Activated naive CD4-positive, alpha-beta T cell treated with anti-CD3 and anti-CD28 coated beads, Interleukin-2, amount 50 U/mL, for 24 hours (primary cell): Measurements from ENCODE around the gene EVX1.

ENCODE experiments used
- H3K27ac Mint-ChIP-seq: one replicate; pipeline ENCODE4 v1.8.0; 2021; ENCODE audit warnings: mild to moderate bottlenecking, mixed read lengths
- H3K27me3 Mint-ChIP-seq: one replicate; pipeline ENCODE4 v1.8.0; 2021; ENCODE audit warnings: mixed read lengths
- H3K36me3 Mint-ChIP-seq: one replicate; pipeline ENCODE4 v1.8.0; 2021; ENCODE audit warnings: mixed read lengths
- H3K4me1 Mint-ChIP-seq: one replicate; pipeline ENCODE4 v1.8.0; 2021; ENCODE audit warnings: mixed read lengths
- H3K4me3 Mint-ChIP-seq: one replicate; pipeline ENCODE4 v1.8.0; 2021; ENCODE audit warnings: mild to moderate bottlenecking, mixed read lengths
- H3K9me3 Mint-ChIP-seq: one replicate; pipeline ENCODE4 v1.8.0; 2021; ENCODE audit warnings: mixed read lengths

Gene EVX1

DNA sequence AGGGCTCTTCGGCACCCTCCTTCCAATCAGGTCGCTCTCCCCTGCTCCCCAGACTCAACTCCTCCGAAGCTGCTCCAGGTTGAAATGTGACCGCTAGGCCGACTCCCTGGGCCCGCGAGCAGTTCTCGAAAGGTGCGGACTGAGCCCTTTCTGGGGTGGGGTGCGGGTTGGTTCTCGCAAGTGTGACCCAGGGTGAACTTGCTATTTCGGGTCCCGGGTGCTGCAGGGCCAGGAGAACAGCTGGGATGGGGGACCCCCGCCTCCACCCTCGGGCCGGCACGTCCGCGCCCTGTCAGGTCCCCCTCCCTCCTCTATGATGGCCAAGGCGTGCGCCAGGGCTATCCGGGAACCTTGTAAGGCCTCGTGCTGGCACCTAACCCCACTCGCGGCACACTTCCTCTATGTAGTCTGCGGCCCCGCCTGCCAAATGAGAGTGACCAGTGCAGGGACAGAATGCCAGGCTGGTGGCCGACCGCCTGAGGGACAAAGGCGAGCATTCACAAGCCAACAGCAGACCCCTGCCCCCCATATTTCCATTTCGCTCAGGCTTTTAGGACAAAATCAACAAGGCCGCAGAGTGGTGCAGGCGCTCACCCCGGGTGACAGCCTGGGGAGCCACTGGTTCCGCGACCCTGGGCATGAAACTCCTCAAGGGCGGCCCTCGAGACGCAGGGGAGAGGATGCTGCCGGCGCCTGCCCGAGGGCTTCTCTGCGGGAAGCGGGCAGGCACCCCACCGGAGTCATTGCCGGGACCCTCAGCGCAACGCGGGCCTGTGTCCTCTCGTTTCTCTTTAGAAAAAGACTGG, 29.0 kb upstream of the EVX1 start:
- no peak overlapping the region for H3K27ac Mint-ChIP-seq
- H3K4me1 Mint-ChIP-seq = peaks cover 15% of the 10 kb centered on the region
- H3K36me3 Mint-ChIP-seq = no peaks in the 10 kb centered on the region
- no peak overlapping the region for H3K4me3 Mint-ChIP-seq
- H3K27me3 Mint-ChIP-seq = peaks cover 64% of the 10 kb centered on the region
- H3K9me3 Mint-ChIP-seq = no peaks in the 10 kb centered on the region

- Mint-ChIP-seq H3K27me3 (peaks cover 62% of the 10 kb centered on the region), H3K36me3 (no peaks in the 10 kb centered on the region), H3K4me3 (no peak overlapping the region), H3K9me3 (no peaks in the 10 kb centered on the region), H3K27ac (no peak overlapping the region), H3K4me1 (peaks cover 15% of the 10 kb centered on the region)
These were observed 28.2 kb upstream of the EVX1 start for GRCh38 chr7:27214239-27214950.

- no peaks in the 10 kb centered on the region for H3K36me3 Mint-ChIP-seq
- no peak overlapping the region for H3K27ac Mint-ChIP-seq
- no peak overlapping the region for H3K4me3 Mint-ChIP-seq
- H3K9me3 Mint-ChIP-seq = no peaks in the 10 kb centered on the region
- peaks cover 67% of the 10 kb centered on the region for H3K27me3 Mint-ChIP-seq
- H3K4me1 Mint-ChIP-seq = peaks cover 12% of the 10 kb centered on the region
These were observed 27.2 kb upstream of the EVX1 start for GRCh38 chr7:27215356-27215755.

DNA sequence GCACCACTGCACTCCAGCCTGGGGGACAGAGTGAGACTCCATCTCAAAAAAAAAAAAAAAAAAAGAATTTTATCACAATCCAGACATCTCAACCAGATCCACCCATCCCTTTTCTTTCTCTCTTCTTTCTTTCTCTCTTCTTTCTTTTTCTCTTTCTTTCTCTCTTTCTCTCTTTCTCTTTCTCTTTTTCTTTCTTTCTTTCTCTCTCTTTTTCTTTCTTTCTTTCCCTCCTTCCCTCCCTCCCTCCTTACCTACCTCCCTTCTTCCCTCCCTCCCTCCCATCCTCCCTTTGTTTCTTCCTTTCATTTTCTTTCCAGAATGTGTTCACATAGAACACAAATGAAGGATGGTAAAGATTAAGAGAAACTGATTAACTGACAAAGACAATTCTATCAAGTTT, 24.7 kb upstream of the EVX1 start:
- H3K9me3 Mint-ChIP-seq = no peaks in the 10 kb centered on the region
- H3K36me3 Mint-ChIP-seq = no peaks in the 10 kb centered on the region
- H3K4me3 Mint-ChIP-seq = no peak overlapping the region
- H3K27ac Mint-ChIP-seq = no peak overlapping the region
- H3K27me3 Mint-ChIP-seq = peaks cover 65% of the 10 kb centered on the region
- peaks cover under 1% of the 10 kb centered on the region for H3K4me1 Mint-ChIP-seq

GRCh38 chr7:27219821-27220220, 22.8 kb upstream of the EVX1 start:
- Mint-ChIP-seq H3K36me3 (no peaks in the 10 kb centered on the region), H3K4me3 (no peak overlapping the region), H3K27me3 (peaks cover 63% of the 10 kb centered on the region), H3K27ac (no peak overlapping the region), H3K9me3 (no peaks in the 10 kb centered on the region), H3K4me1 (no peaks in the 10 kb centered on the region)

- Mint-ChIP-seq H3K9me3 (no peaks in the 10 kb centered on the region), H3K27me3 (peaks cover 60% of the 10 kb centered on the region), H3K36me3 (no peaks in the 10 kb centered on the region), H3K4me1 (no peaks in the 10 kb centered on the region), H3K27ac (no peak overlapping the region), H3K4me3 (no peak overlapping the region)
These were observed 22.1 kb upstream of the EVX1 start for GRCh38 chr7:27220440-27220955.

- no peaks in the 10 kb centered on the region for H3K4me1 Mint-ChIP-seq
- no peaks in the 10 kb centered on the region for H3K9me3 Mint-ChIP-seq
- H3K4me3 Mint-ChIP-seq = no peak overlapping the region
- no peaks in the 10 kb centered on the region for H3K36me3 Mint-ChIP-seq
- H3K27me3 Mint-ChIP-seq = peaks cover 53% of the 10 kb centered on the region
- H3K27ac Mint-ChIP-seq = no peak overlapping the region
These were observed 21.3 kb upstream of the EVX1 start for GRCh38 chr7:27221201-27221797.

DNA sequence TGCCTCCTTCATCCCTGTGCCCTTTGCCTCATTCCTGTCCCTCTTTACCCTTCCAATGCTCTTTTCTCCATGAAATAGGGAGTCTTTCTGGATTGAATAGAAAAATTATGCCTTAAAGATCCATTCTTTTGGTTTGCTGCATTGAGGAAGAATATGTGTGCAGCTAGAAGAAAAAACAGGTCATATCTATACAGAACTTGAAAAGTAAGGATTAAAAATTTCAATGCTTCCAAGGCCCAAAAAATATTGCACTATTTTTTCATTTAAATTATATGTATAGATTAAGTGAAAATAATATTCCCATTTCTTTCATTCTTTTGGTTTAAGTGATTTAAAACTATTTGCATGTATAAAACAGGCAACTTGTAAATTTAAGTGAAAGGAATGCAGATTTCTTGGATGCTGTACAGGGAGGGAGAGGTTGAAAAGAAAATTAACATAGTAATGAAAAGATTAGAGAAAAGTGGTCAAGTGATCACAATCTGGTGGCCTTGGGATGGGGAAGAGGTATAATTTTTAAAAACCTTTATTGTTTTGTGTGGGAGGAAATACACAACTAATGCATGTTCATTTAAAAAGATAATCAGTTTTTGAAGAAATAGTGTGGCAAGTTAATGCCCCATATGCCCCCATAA, 18.5 kb upstream of the EVX1 start:
- H3K27ac Mint-ChIP-seq = no peak overlapping the region
- H3K27me3 Mint-ChIP-seq = peaks cover 60% of the 10 kb centered on the region
- H3K4me3 Mint-ChIP-seq = no peak overlapping the region
- H3K36me3 Mint-ChIP-seq = no peaks in the 10 kb centered on the region
- no peaks in the 10 kb centered on the region for H3K4me1 Mint-ChIP-seq
- H3K9me3 Mint-ChIP-seq = no peaks in the 10 kb centered on the region

GRCh38 chr7:27224983-27225934, 17.3 kb upstream of the EVX1 start:
- Mint-ChIP-seq H3K36me3 (no peaks in the 10 kb centered on the region), H3K4me3 (no peak overlapping the region), H3K27me3 (peaks cover 55% of the 10 kb centered on the region), H3K27ac (no peak overlapping the region), H3K9me3 (no peaks in the 10 kb centered on the region), H3K4me1 (no peaks in the 10 kb centered on the region)

- no peaks in the 10 kb centered on the region for H3K9me3 Mint-ChIP-seq
- peaks cover 36% of the 10 kb centered on the region for H3K27me3 Mint-ChIP-seq
- no peaks in the 10 kb centered on the region for H3K4me1 Mint-ChIP-seq
- H3K27ac Mint-ChIP-seq = no peak overlapping the region
- no peaks in the 10 kb centered on the region for H3K36me3 Mint-ChIP-seq
- H3K4me3 Mint-ChIP-seq = no peak overlapping the region
These were observed 13.2 kb upstream of the EVX1 start for GRCh38 chr7:27229448-27229847.

DNA sequence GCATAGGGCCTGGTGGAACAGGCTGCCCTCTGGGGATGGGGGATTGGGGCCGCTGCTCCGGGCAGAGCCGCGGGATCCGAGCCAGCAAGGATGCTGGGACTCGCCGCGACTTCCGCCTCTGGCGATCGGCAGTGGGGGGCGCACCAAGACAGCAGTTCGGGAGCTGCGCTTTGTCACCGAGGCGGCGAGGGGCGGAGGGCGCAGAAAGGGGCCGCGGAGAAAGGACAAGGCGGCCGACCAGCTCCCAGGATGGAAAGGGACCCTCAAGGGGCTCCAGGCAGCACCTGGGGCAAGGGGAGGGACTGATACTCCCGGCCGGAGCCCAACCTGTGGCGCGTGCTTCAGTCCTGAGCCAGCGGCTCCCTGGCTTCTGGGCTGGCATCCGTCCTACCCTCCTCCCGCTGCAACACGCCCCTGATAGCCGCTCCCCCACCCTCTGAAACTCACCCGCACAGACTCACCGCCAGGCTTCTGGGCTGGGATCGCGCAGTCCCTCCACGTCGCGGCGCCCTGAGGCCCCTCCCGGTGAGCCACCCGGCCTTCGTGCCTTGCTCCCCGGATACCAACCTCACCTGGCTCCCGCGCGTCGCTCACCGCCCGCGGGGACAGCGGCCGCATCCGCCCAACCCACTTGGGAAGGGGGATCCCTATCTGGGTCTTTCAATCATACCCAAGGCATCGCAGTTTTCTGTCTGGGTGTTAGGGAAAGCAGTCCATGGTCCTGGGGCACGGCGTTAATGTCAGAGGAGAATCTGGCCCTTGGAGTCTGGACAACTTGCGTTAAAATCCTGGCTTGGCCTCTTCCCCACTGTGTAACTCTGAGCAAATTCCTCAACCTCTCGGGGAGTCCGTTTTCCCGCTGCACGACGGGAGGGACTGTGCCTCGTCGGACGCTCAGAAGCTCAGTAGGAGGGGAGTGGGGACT, 7.0 kb upstream of the EVX1 start:
- Mint-ChIP-seq H3K27ac (no peak overlapping the region), H3K4me1 (peaks cover 18% of the 10 kb centered on the region), H3K36me3 (no peaks in the 10 kb centered on the region), H3K27me3 (peaks cover 45% of the 10 kb centered on the region), H3K4me3 (peak overlapping the region; percentile 15), H3K9me3 (no peaks in the 10 kb centered on the region)

DNA sequence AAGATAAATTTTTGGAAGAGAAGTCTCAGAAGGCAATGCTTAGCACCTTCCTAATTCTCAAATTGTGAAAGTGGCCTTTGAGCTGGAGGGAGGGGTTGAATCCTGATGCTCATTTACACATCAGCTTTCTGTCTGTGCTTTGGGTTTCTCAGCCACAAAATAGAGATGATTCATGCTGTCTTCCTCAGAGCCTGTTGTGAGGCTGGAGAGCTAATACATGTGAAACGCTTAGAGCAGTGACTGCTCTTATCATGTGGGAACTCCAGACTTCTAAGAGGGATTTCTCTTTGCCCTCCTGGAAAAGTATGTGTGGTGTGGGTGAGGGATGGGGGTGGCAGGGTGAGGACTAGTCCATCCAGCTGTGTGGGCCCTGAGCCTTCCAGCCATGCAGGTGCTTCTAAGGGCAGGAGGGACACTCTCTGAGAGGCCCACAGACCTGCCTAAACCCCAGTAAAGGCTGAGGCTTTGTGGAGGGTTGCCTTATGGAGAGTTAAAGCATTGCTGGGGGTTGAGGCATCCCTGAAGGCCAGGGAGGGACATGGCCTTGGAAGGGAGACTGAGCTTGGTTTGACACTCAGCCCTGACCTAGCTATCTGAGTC, 4.8 kb upstream of the EVX1 start:
- Mint-ChIP-seq H3K36me3 (no peaks in the 10 kb centered on the region), H3K27me3 (peaks cover 59% of the 10 kb centered on the region), H3K9me3 (no peaks in the 10 kb centered on the region), H3K27ac (no peak overlapping the region), H3K4me3 (no peak overlapping the region), H3K4me1 (peaks cover 28% of the 10 kb centered on the region)

- Mint-ChIP-seq H3K4me3 (peak overlapping the region; percentile 42), H3K27me3 (peaks cover 64% of the 10 kb centered on the region), H3K9me3 (no peaks in the 10 kb centered on the region), H3K36me3 (no peaks in the 10 kb centered on the region), H3K4me1 (peaks cover 33% of the 10 kb centered on the region), H3K27ac (no peak overlapping the region)
These were observed 3.6 kb upstream of the EVX1 start for GRCh38 chr7:27238979-27239386.
